Measurements from ENCODE around the gene MYL12B.

Gene MYL12B

GRCh38 chr18:3235846-3236245 is 26.1 kb upstream of the MYL12B start:
- no peak for DNase-seq (ENCODE audit: low read depth in 2 of 2)

GRCh38 chr18:3236470-3236869 is 25.5 kb upstream of the MYL12B start:
- DNase-seq (ENCODE audit: low read depth in 2 of 2): no peak

GRCh38 chr18:3238742-3239141 is 23.2 kb upstream of the MYL12B start:
- DNase-seq (ENCODE audit: low read depth in 2 of 2): no peak

GRCh38 chr18:3245185-3245564 is 16.8 kb upstream of the MYL12B start:
- DNase-seq (ENCODE audit: low read depth in 2 of 2): no peak

GRCh38 chr18:3245853-3246634 is 15.9 kb upstream of the MYL12B start:
- DNase-seq (ENCODE audit: low read depth in 2 of 2): peak; percentile 61 to 74

- DNase-seq (ENCODE audit: low read depth in 2 of 2): no peak
These were observed 15.2 kb upstream of the MYL12B start for GRCh38 chr18:3246635-3247239.

GRCh38 chr18:3247240-3248061 is 14.5 kb upstream of the MYL12B start, which contains the start of gene MYL12A:
Gene MYL12A, plus strand, starts transcription at chr18:3247801. Its CDS starts 5,447 bp downstream, at chr18:3253248.
- DNase-seq (ENCODE audit: low read depth in 2 of 2): peak; percentile 90 to 97

- no peak for DNase-seq (ENCODE audit: low read depth in 2 of 2)
These were observed 13.8 kb upstream of the MYL12B start for GRCh38 chr18:3248062-3248657.

- no peak for DNase-seq (ENCODE audit: low read depth in 2 of 2)
These were observed 13.1 kb upstream of the MYL12B start for GRCh38 chr18:3248658-3249359.

- no peak for DNase-seq (ENCODE audit: low read depth in 2 of 2)
These were observed 11.5 kb upstream of the MYL12B start for GRCh38 chr18:3250237-3251107.

- DNase-seq (ENCODE audit: low read depth in 2 of 2): no peak
These were observed 10.5 kb upstream of the MYL12B start for GRCh38 chr18:3251249-3251962.

- no peak for DNase-seq (ENCODE audit: low read depth in 2 of 2)
These were observed 10.0 kb upstream of the MYL12B start for GRCh38 chr18:3251963-3252277.

- no peak for DNase-seq (ENCODE audit: low read depth in 2 of 2)
These were observed 9.1 kb upstream of the MYL12B start for GRCh38 chr18:3252843-3253242.

- DNase-seq (ENCODE audit: low read depth in 2 of 2): no peak
These were observed 7.2 kb upstream of the MYL12B start for GRCh38 chr18:3254725-3255124.

- no peak for DNase-seq (ENCODE audit: low read depth in 2 of 2)
These were observed 6.2 kb upstream of the MYL12B start for GRCh38 chr18:3255611-3256165.

- no peak for DNase-seq (ENCODE audit: low read depth in 2 of 2)
These were observed 5.0 kb upstream of the MYL12B start for GRCh38 chr18:3256693-3257626.

- no peak for DNase-seq (ENCODE audit: low read depth in 2 of 2)
These were observed 4.3 kb upstream of the MYL12B start for GRCh38 chr18:3257627-3258120.

- DNase-seq (ENCODE audit: low read depth in 2 of 2): no peak
These were observed 949 bp upstream of the MYL12B start for GRCh38 chr18:3260995-3261372.

All from stimulated activated CD4-positive, alpha-beta T cell treated with anti-CD3 and anti-CD28 coated beads, Interleukin-12 subunit alpha, Interleukin-12 subunit beta, amount 100 ng/mL, for 24 hours (primary cell).